PC-3 (cell line): ENCODE measurements around the gene MINDY3. TPM values are rescaled to one million over a fixed set of nuclear protein-coding genes. Genes with fewer than 3 reads are reported as not detected.

Source experiments
- ATAC-seq: fragments of 200-7000 bp; cut with Tn5 transposase; 2 replicates; pipeline ENCODE4 v1.9.1; 2020; ENCODE audit warnings: mild to moderate bottlenecking, moderate library complexity
- BruUV-seq: library from RNA; stranded (reverse); fragments of 400-500 nt; replicated peaks from 2 replicates; lab custom pipeline; 2021; lab: Mats Ljungman, UMichigan
- CTCF ChIA-PET: fragments of 300-600 bp; sonication (Branson Sonifier 250); formaldehyde crosslinking; loops from one replicate; lab custom pipeline; 2022; ENCODE audit warnings: antibody characterized with exemption; lab: Charles Lee
- POLR2A ChIA-PET: fragments of 300-600 bp; sonication (Branson Sonifier 250); formaldehyde crosslinking; loops from one replicate; lab custom pipeline; 2022; ENCODE audit warnings: antibody characterized with exemption; ENCODE audit not compliant: unreplicated experiment; lab: Charles Lee
- DNase-seq: peaks from one replicate; pipeline ENCODE4 v3.0.0-alpha.2; 2015
- H2AFZ ChIP-seq: fragments of 300-600 bp; sonication (generic); 2 replicates; pipeline ENCODE4 v1.6.0; 2016; ENCODE audit warnings: antibody characterized with exemption, low read length
- H3F3A ChIP-seq: fragments of 300-600 bp; sonication (generic); one replicate; pipeline ENCODE4 v1.6.0; 2017; ENCODE audit warnings: antibody characterized with exemption, low read length, control low read depth, mild to moderate bottlenecking; ENCODE audit not compliant: unreplicated experiment
- H3K27ac ChIP-seq: fragments of 300-600 bp; sonication (generic); 2 replicates; pipeline ENCODE4 v1.5.1; 2016; ENCODE audit warnings: mild to moderate bottlenecking, low read length
- H3K27me3 ChIP-seq: fragments of 300-600 bp; sonication (generic); 2 replicates; pipeline ENCODE4 v1.6.1; 2016; ENCODE audit warnings: low read length, mixed read lengths
- H3K36me3 ChIP-seq: fragments of 300-600 bp; sonication (generic); 2 replicates; pipeline ENCODE4 v1.6.1; 2016; ENCODE audit warnings: low read depth, mixed run types, low read length, mixed read lengths
- H3K4me1 ChIP-seq: fragments of 300-600 bp; sonication (generic); 2 replicates; pipeline ENCODE4 v1.5.1; 2016; ENCODE audit warnings: low read length; ENCODE audit not compliant: insufficient read depth
- H3K4me2 ChIP-seq: fragments of 300-600 bp; sonication (generic); 2 replicates; pipeline ENCODE4 v1.6.0; 2016; ENCODE audit warnings: low read length
- H3K4me3 ChIP-seq: fragments of 300-600 bp; sonication (generic); 2 replicates; pipeline ENCODE4 v1.5.1; 2016; ENCODE audit warnings: mild to moderate bottlenecking, low read length, mixed read lengths
- H3K79me2 ChIP-seq: fragments of 300-600 bp; sonication (generic); 2 replicates; pipeline ENCODE4 v1.6.1; 2017; ENCODE audit warnings: low read length, mixed read lengths
- H3K9ac ChIP-seq: fragments of 300-600 bp; sonication (generic); 2 replicates; pipeline ENCODE4 v1.6.0; 2016; ENCODE audit warnings: mild to moderate bottlenecking, low read length
- H3K9me2 ChIP-seq: fragments of 300-600 bp; sonication (generic); replicated peaks from 2 replicates; pipeline ENCODE4 v1.6.1; 2016; ENCODE audit warnings: mixed run types, low read length, mixed read lengths
- H3K9me3 ChIP-seq: fragments of 300-600 bp; sonication (generic); 2 replicates; pipeline ENCODE4 v1.6.1; 2016; ENCODE audit warnings: low read length, mixed read lengths
- H4K20me1 ChIP-seq: fragments of 300-600 bp; sonication (generic); 2 replicates; pipeline ENCODE4 v1.6.1; 2016; ENCODE audit warnings: low read length, mixed read lengths
- EZH2 ChIP-seq: fragments of 300-600 bp; sonication (generic); IDR thresholded peaks from one replicate; pipeline ENCODE4 v1.6.1; 2017; ENCODE audit warnings: antibody characterized with exemption, mild to moderate bottlenecking, low read length; ENCODE audit not compliant: unreplicated experiment
- EZH2phosphoT487 ChIP-seq: fragments of 300-600 bp; sonication (generic); IDR thresholded peaks from 2 replicates; pipeline ENCODE4 v1.6.1; 2018; ENCODE audit warnings: mild to moderate bottlenecking, antibody characterized with exemption, low read length, borderline replicate concordance
- intact Hi-C: fragments of 100-400 bp; cut with micrococcal nuclease; formaldehyde crosslinking; loops from 2 replicates; pipeline ENCODE4 v1.9.0; 2023
- total RNA-seq: library from RNA; depleted of rRNA; stranded (reverse); fragments of >200 nt; gene quantifications from 2 replicates; pipeline ENCODE4 v1.2.3, GENCODE V29; 2014
- TF ChIP-seq, protein P1 (sequence below): fragments of 300-600 bp; sonication (generic); conservative IDR thresholded peaks from 2 replicates; pipeline ENCODE4 v1.5.1; 2017; ENCODE audit warnings: antibody characterized with exemption, low read depth, mild to moderate bottlenecking, low read length

MINDY3 gene
- total RNA-seq, 1 experiment from 2014 or later, result 9.5 TPM

DNA sequence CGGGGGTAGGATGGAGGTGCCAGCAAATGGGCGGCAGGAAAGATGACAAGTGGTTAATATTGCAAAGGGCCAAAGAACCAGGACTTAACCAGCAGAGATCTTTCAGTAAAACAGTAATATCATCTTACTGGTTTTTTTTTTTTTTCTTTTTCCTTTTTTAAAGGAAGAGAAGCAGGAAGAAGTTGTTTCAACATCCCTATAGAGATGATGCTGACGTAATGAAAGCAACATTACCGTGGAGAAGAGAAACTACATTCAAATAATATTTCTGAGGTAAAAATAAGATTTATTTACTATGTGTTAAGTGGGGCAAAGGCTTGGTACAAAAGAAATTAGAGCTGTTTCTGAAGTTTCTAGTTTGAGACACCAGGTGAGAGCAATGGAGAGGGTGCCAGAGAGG, 11.0 kb downstream of the MINDY3 start:
- no peak for ATAC-seq
- H2AFZ ChIP-seq, result no peak overlapping the region
- no peak overlapping the region for H3K4me2 ChIP-seq
- no peaks in the 10 kb centered on the region for H3K27me3 ChIP-seq
- peaks cover 35% of the 10 kb centered on the region for H3K79me2 ChIP-seq
- no peak overlapping the region for H3K9ac ChIP-seq
- H3K4me1 ChIP-seq, result no peaks in the 10 kb centered on the region
- H3K9me2 ChIP-seq, result no peaks in the 10 kb centered on the region
- no peak overlapping the region for H3K4me3 ChIP-seq
- ChIA-PET POLR2A (no interaction called here), CTCF (no interaction called here)
- H4K20me1 ChIP-seq, result no peaks in the 10 kb centered on the region
- no TSS peak for BruUV-seq
- no peaks in the 10 kb centered on the region for H3K36me3 ChIP-seq
- intact Hi-C loops, result no loop called here
- H3F3A ChIP-seq, result no peaks in the 10 kb centered on the region
- H3K27ac ChIP-seq, result no peak overlapping the region
- TF ChIP-seq EZH2, result no peak
- no peak for DNase-seq
- no peaks in the 10 kb centered on the region for H3K9me3 ChIP-seq

DNA sequence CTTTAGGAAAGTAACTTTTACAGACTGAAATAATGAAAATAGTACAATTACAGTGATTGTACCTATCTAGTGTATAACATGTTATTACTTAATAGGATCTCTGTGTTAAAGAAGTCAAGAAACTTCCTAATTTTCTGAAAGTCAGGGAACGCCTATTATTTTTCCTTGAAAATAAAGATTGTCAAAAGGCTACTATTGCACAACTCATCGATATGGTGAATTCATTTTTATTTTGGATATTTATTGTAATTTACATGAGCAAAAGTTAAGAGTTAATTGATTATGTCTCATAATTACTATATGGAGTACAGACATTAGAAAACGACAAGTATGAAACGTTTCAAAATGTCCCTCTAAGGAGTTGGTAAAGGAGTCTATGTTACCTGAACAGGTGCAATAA, 12.8 kb downstream of the MINDY3 start:
- no peak for TF ChIP-seq EZH2phosphoT487
- ChIA-PET POLR2A (no interaction called here), CTCF (no interaction called here)
- Histone ChIP-seq H3K27me3 (no peaks in the 10 kb centered on the region), H3K4me2 (no peak overlapping the region), H3K9me2 (no peaks in the 10 kb centered on the region), H3K4me3 (no peak overlapping the region), H3K27ac (no peak overlapping the region), H3F3A (no peaks in the 10 kb centered on the region), H3K36me3 (no peaks in the 10 kb centered on the region), H3K4me1 (no peaks in the 10 kb centered on the region), H3K9me3 (no peaks in the 10 kb centered on the region), H3K79me2 (peaks cover 18% of the 10 kb centered on the region), H4K20me1 (no peaks in the 10 kb centered on the region), H3K9ac (no peak overlapping the region), H2AFZ (no peak overlapping the region)
- intact Hi-C loops, result no loop called here
- ATAC-seq (no peak), DNase-seq (no peak)
- BruUV-seq, result no TSS peak

DNA sequence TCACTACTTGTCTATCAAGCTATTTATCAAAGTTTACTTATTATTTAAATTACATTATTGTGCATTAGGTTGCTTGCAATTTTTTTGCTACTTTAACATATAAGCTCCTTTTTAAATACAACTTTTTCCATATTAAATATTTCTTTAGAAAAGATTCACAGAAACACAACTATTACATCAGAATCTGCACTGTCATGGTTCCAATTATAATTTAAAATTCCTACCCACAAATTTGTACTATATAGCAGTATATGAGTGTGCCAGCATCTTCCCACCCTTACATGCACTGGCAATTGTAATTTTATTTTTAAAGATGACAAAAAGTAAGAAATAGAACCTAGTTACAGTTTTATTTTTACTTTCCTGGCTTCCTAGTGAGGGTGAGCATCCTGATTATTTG, 15.8 kb downstream of the MINDY3 start:
- Histone ChIP-seq H3F3A (no peaks in the 10 kb centered on the region), H3K79me2 (0 out of 2 replicates have a peak, but pooled peaks cover 3% of the 10 kb centered on the region), H4K20me1 (no peaks in the 10 kb centered on the region), H3K9me3 (no peaks in the 10 kb centered on the region), H3K36me3 (no peaks in the 10 kb centered on the region), H3K27ac (no peak overlapping the region), H3K9ac (no peak overlapping the region), H3K4me3 (no peak overlapping the region), H3K9me2 (no peaks in the 10 kb centered on the region), H3K27me3 (no peaks in the 10 kb centered on the region), H3K4me1 (no peaks in the 10 kb centered on the region), H2AFZ (no peak overlapping the region), H3K4me2 (no peak overlapping the region)
- ATAC-seq (no peak), DNase-seq (no peak)
- TF ChIP-seq, protein P1, sequence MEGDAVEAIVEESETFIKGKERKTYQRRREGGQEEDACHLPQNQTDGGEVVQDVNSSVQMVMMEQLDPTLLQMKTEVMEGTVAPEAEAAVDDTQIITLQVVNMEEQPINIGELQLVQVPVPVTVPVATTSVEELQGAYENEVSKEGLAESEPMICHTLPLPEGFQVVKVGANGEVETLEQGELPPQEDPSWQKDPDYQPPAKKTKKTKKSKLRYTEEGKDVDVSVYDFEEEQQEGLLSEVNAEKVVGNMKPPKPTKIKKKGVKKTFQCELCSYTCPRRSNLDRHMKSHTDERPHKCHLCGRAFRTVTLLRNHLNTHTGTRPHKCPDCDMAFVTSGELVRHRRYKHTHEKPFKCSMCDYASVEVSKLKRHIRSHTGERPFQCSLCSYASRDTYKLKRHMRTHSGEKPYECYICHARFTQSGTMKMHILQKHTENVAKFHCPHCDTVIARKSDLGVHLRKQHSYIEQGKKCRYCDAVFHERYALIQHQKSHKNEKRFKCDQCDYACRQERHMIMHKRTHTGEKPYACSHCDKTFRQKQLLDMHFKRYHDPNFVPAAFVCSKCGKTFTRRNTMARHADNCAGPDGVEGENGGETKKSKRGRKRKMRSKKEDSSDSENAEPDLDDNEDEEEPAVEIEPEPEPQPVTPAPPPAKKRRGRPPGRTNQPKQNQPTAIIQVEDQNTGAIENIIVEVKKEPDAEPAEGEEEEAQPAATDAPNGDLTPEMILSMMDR, result no peak
- no peak for TF ChIP-seq EZH2
- intact Hi-C loops, result no loop called here
- ChIA-PET CTCF (interaction anchor here (0.6 kb wide), 2 partner anchors 17 to 58 kb away, joined by 3 to 6 read pairs; no protein-coding TSS in a partner anchor), POLR2A (no interaction called here)
- no TSS peak for BruUV-seq

DNA sequence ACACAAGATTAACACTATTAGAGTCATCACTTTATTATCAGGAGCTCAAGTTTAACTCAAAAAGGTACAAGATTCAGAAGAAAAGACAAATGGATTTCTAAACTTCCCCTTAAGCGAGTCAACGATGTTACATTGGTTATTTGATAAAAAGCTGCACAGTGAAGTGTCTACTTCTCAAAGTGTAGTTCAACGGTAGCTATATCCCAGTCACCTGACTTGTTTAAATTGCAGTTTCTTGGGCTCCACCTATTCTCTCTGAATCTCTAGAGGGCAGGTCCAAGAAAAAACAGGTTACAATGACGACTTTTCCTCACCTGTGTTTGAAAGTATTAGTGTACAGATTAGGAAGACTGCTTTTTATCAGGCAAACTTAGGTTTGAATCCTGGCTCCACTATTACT, 16.6 kb downstream of the MINDY3 start:
- no peak overlapping the region for H3K9ac ChIP-seq
- ATAC-seq, result no peak
- no peaks in the 10 kb centered on the region for H3K9me3 ChIP-seq
- H3K4me2 ChIP-seq, result no peak overlapping the region
- H3K9me2 ChIP-seq, result no peaks in the 10 kb centered on the region
- BruUV-seq, result no TSS peak
- no peaks in the 10 kb centered on the region for H3K27me3 ChIP-seq
- intact Hi-C loops, result no loop called here
- H3K36me3 ChIP-seq, result no peaks in the 10 kb centered on the region
- ChIA-PET POLR2A (no interaction called here), CTCF (no interaction called here)
- DNase-seq, result no peak
- no peak overlapping the region for H3K27ac ChIP-seq
- no peak overlapping the region for H3K4me3 ChIP-seq
- no peaks in the 10 kb centered on the region for H4K20me1 ChIP-seq
- no peak for TF ChIP-seq EZH2phosphoT487
- no peak for TF ChIP-seq EZH2
- TF ChIP-seq, protein P1, result no peak
- no peak overlapping the region for H2AFZ ChIP-seq
- no peaks in the 10 kb centered on the region for H3K4me1 ChIP-seq
- no peaks in the 10 kb centered on the region for H3F3A ChIP-seq
- H3K79me2 ChIP-seq, result 0 out of 2 replicates have a peak, but pooled peaks cover under 1% of the 10 kb centered on the region
